SK-N-SH treated with all-trans-retinoic acid at 6 μM for 48 hours (cell line): ENCODE measurements around the gene GLIS2.

Source experiments
- BACH2 ChIP-seq: fragments of 250-450 bp; sonication (Bioruptor Pico); IDR thresholded peaks from 2 replicates; pipeline ENCODE4 v1.9.0; 2021; ENCODE audit warnings: mild to moderate bottlenecking, borderline replicate concordance
- ISL1 ChIP-seq: fragments of 250-450 bp; sonication (Bioruptor Pico); IDR thresholded peaks from 2 replicates; pipeline ENCODE4 v2.1.2; 2022; ENCODE audit warnings: mild to moderate bottlenecking, moderate library complexity
- TCF4 ChIP-seq: fragments of 250-450 bp; sonication (Bioruptor Pico); IDR thresholded peaks from 2 replicates; pipeline ENCODE4 v1.8.0; 2021; ENCODE audit warnings: mild to moderate bottlenecking, moderate library complexity, borderline replicate concordance
- ZFP3 ChIP-seq: fragments of 250-450 bp; sonication (Bioruptor Pico); IDR thresholded peaks from 2 replicates; pipeline ENCODE4 v1.5.0; 2020; ENCODE audit warnings: mild to moderate bottlenecking, moderate library complexity
- ZFP30 ChIP-seq: fragments of 450-650 bp; formaldehyde crosslinking; IDR thresholded peaks from 2 replicates; pipeline ENCODE4 v1.5.0; 2022; ENCODE audit warnings: mild to moderate bottlenecking, moderate library complexity

DNA sequence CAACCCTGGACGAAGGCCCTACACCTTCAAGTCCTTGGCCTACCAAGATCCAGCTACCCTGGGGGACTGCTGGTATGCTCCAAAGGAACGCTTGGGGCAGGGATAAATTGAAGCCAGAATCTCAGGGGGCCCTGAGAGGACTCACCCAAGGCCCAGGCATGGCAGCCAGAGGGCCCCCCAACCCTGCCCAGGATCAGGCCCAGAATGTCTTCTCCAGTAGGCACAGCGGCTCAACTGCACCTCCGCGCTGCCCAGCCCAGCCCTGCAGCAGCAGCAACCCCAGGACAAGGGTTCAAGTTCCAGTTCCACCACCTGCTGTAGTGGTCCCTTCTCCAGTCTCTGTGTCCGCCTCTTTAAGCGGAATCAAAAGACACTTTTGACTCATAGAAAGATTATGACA lies 45.3 kb upstream of the GLIS2 start:
- TF ChIP-seq ZFP3 (CRISPR knock-in tag) (no peak), ISL1 (CRISPR knock-in tag) (no peak), BACH2 (CRISPR knock-in tag) (no peak), ZFP30 (CRISPR knock-in tag) (no peak), TCF4 (no peak)
